SK-N-SH (cell line): ENCODE results near the gene KRT72. TPM values are rescaled to one million over a fixed set of nuclear protein-coding genes. Genes with fewer than 3 reads are reported as not detected.

Source experiments
- CTCF ChIA-PET: fragments of 300-600, 350-600 bp; formaldehyde crosslinking; extraction: SDS; loops from one replicate; lab custom pipeline; 2021; lab: Yijun Ruan, JAX
- POLR2A ChIA-PET: fragments of 350-600 bp; sonication (Branson Sonifier 250); formaldehyde crosslinking; extraction: SDS; loops from one replicate; lab custom pipeline; 2020; ENCODE audit warnings: antibody characterized with exemption, inconsistent platforms; lab: Yijun Ruan, JAX
- DNase-seq: peaks from one replicate; pipeline ENCODE4 v3.0.0; 2012
- H2AFZ ChIP-seq: fragments of 200-600 bp; sonication (generic); 2 replicates; pipeline ENCODE4 v1.8.1; 2016; ENCODE audit warnings: antibody characterized with exemption, mild to moderate bottlenecking, low read depth
- H3F3A ChIP-seq: fragments of 200-600 bp; sonication (generic); replicated peaks from 2 replicates; pipeline ENCODE3; 2016; ENCODE audit warnings: antibody characterized with exemption, mild to moderate bottlenecking; ENCODE audit not compliant: insufficient read depth
- H3K27ac ChIP-seq, 2 experiments: fragments of 200-500 bp in 1 of 2; fragments of 200-600 bp in 1 of 2; sonication (Bioruptor generic) in 1 of 2; sonication (generic), shearing (Covaris generic) in 1 of 2; 2 replicates each; pipeline versions ENCODE4 v1.5.1 to v1.6.1; 2014 to 2016; ENCODE audit warnings: low read depth in 2 of 2, inconsistent platforms in 1 of 2, low read length in 1 of 2, mild to moderate bottlenecking in 1 of 2, mixed read lengths in 1 of 2
- H3K27me3 ChIP-seq: fragments of 200-600 bp; sonication (generic), shearing (Covaris generic); 2 replicates; pipeline ENCODE4 v1.6.1; 2016; ENCODE audit warnings: mixed run types; ENCODE audit not compliant: insufficient read depth
- H3K36me3 ChIP-seq, 2 experiments: fragments of 200-500 bp in 1 of 2; fragments of 200-600 bp in 1 of 2; sonication (Bioruptor generic) in 1 of 2; sonication (generic) in 1 of 2; replicated peaks in 1 of 2; 2 replicates each; pipeline versions ENCODE3 to v1.5.1; 2014 to 2016; ENCODE audit warnings: low read length in 1 of 2, mild to moderate bottlenecking in 1 of 2; ENCODE audit not compliant: insufficient read depth in 2 of 2, control insufficient read depth in 1 of 2
- H3K4me1 ChIP-seq, 2 experiments: fragments of 200-500 bp in 1 of 2; fragments of 200-600 bp in 1 of 2; sonication (Bioruptor generic) in 1 of 2; sonication (generic), shearing (Covaris generic) in 1 of 2; 2 replicates each; pipeline versions ENCODE4 v1.5.1 to v1.6.1; 2014 to 2016; ENCODE audit warnings: low read depth in 1 of 2, low read length in 1 of 2, mixed run types in 1 of 2; ENCODE audit not compliant: insufficient read depth in 2 of 2, control insufficient read depth in 1 of 2
- H3K4me2 ChIP-seq: fragments of 200-600 bp; sonication (generic), shearing (Covaris generic); 2 replicates; pipeline ENCODE4 v1.6.1; 2017; ENCODE audit warnings: mixed run types
- H3K4me3 ChIP-seq, 2 experiments: fragments of 200-500 bp in 1 of 2; fragments of 200-600 bp in 1 of 2; sonication (Bioruptor generic) in 1 of 2; sonication (generic), shearing (Covaris generic) in 1 of 2; 2 replicates each; pipeline versions ENCODE4 v1.5.1 to v1.8.1; 2014 to 2016; ENCODE audit warnings: low read depth in 2 of 2, inconsistent platforms in 1 of 2, low read length in 1 of 2, mild to moderate bottlenecking in 1 of 2, mixed read lengths in 1 of 2, moderate library complexity in 1 of 2
- H3K79me2 ChIP-seq: fragments of 200-600 bp; sonication (generic); 2 replicates; pipeline ENCODE4 v1.8.1; 2017; ENCODE audit warnings: mild to moderate bottlenecking; ENCODE audit not compliant: insufficient read depth
- H3K9ac ChIP-seq: fragments of 200-600 bp; sonication (generic); 2 replicates; pipeline ENCODE4 v1.6.1; 2017; ENCODE audit warnings: mixed run types
- H3K9me2 ChIP-seq: fragments of 200-600 bp; sonication (generic); 2 replicates; pipeline ENCODE4 v1.6.1; 2017; ENCODE audit warnings: mixed run types
- H3K9me3 ChIP-seq: fragments of 200-600 bp; sonication (generic); 2 replicates; pipeline ENCODE4 v1.6.1; 2017; ENCODE audit warnings: mixed run types, mild to moderate bottlenecking, moderate library complexity
- H4K20me1 ChIP-seq: fragments of 200-600 bp; sonication (generic); 2 replicates; pipeline ENCODE4 v1.6.1; 2017; ENCODE audit warnings: mild to moderate bottlenecking, mixed run types; ENCODE audit not compliant: insufficient read depth
- CHD2 ChIP-seq: fragments of 150-350 bp; IDR thresholded peaks from 2 replicates; pipeline ENCODE4 v1.6.1; 2018; ENCODE audit warnings: low read length; ENCODE audit not compliant: partially characterized antibody
- CTCF ChIP-seq: fragments of 200-600 bp; sonication (generic); IDR thresholded peaks from 2 replicates; pipeline ENCODE4 v1.6.1; 2017; ENCODE audit warnings: antibody characterized with exemption, mild to moderate bottlenecking, moderate library complexity
- ELF1 ChIP-seq: IDR thresholded peaks from 2 replicates; pipeline ENCODE4 v1.4.0; 2012
- EP300 ChIP-seq, 2 experiments: IDR thresholded peaks; 2 replicates each; pipeline versions ENCODE4 v1.4.0 to v1.6.1; 2012; ENCODE audit warnings: borderline replicate concordance in 1 of 2, low read depth in 1 of 2, low read length in 1 of 2
- FOXJ3 ChIP-seq: sonication (generic); formaldehyde crosslinking; IDR thresholded peaks from 2 replicates; pipeline ENCODE4 v1.5.1; 2020; ENCODE audit warnings: mild to moderate bottlenecking, missing genetic modification reagents
- FOXM1 ChIP-seq: IDR thresholded peaks from 2 replicates; pipeline ENCODE4 v1.4.0; 2012; ENCODE audit warnings: low read depth, mild to moderate bottlenecking
- GATA2 ChIP-seq: sonication (generic); formaldehyde crosslinking; IDR thresholded peaks from 2 replicates; pipeline ENCODE4 v1.5.0; 2020; ENCODE audit warnings: mild to moderate bottlenecking, missing genetic modification reagents
- IRF3 ChIP-seq: fragments of 150-350 bp; IDR thresholded peaks from 2 replicates; pipeline ENCODE4 v1.6.1; 2016; ENCODE audit warnings: mild to moderate bottlenecking, low read depth, low read length
- MAX ChIP-seq: IDR thresholded peaks from 2 replicates; pipeline ENCODE4 v1.4.0; 2012; ENCODE audit warnings: low read depth
- MEF2A ChIP-seq: IDR thresholded peaks from 2 replicates; pipeline ENCODE4 v1.4.0; 2012; ENCODE audit warnings: low read depth, borderline replicate concordance
- MXI1 ChIP-seq: IDR thresholded peaks from 2 replicates; pipeline ENCODE4 v1.6.1; 2012; ENCODE audit warnings: mild to moderate bottlenecking, low read depth, low read length, improper control_type of control experiment
- PBX3 ChIP-seq: IDR thresholded peaks from 2 replicates; pipeline ENCODE4; 2012
- RCOR1 ChIP-seq: fragments of 150-350 bp; IDR thresholded peaks from 2 replicates; pipeline ENCODE4 v1.6.1; 2017; ENCODE audit warnings: antibody characterized with exemption, low read length
- REST ChIP-seq: IDR thresholded peaks from 2 replicates; pipeline ENCODE4 v1.6.1; 2012; ENCODE audit warnings: mild to moderate bottlenecking, low read depth, low read length, moderate library complexity
- RFX5 ChIP-seq: IDR thresholded peaks from 2 replicates; pipeline ENCODE4 v1.6.1; 2012; ENCODE audit warnings: mild to moderate bottlenecking, improper control_type of control experiment, low read length
- RXRA ChIP-seq: IDR thresholded peaks from 2 replicates; pipeline ENCODE4 v1.4.0; 2012; ENCODE audit warnings: low read depth, mild to moderate bottlenecking, borderline replicate concordance
- SMC3 ChIP-seq: IDR thresholded peaks from 2 replicates; pipeline ENCODE4 v1.6.1; 2012; ENCODE audit warnings: low read depth, low read length, improper control_type of control experiment
- TCF12 ChIP-seq: IDR thresholded peaks from 2 replicates; pipeline ENCODE4 v1.4.0; 2012
- USF1 ChIP-seq: IDR thresholded peaks from 2 replicates; pipeline ENCODE4 v1.4.0; 2012; ENCODE audit warnings: low read depth, borderline replicate concordance
- WGBS: methylation state at CpG from one replicate; pipeline ENCODE4 v1.1.6; 2017; ENCODE audit warnings: low lambda C conversion rate; 5-methylcytosine and 5-hydroxymethylcytosine counted together
- polyA plus RNA-seq, 3 experiments: library from polyadenylated mRNA; depleted of rRNA; stranded (reverse); fragments of >200 nt; gene quantifications; 2 replicates each; pipeline ENCODE4 v1.2.3, GENCODE V29; 2012

The KRT72 gene
- polyA plus RNA-seq, 1 of the 3 experiments (the other 2 are of a cell fraction) = not detected

GRCh38 chr12:52581066-52581465, 20.2 kb downstream of the KRT72 start:
- POLR2A ChIA-PET = no interaction called here
- peaks cover 44% of the 10 kb centered on the region for H3K27me3 ChIP-seq
- no peak for TF ChIP-seq MXI1
- TF ChIP-seq FOXJ3 (CRISPR knock-in tag) = no peak
- TF ChIP-seq RCOR1 = no peak
- TF ChIP-seq RXRA = no peak
- no peak for TF ChIP-seq USF1
- TF ChIP-seq CHD2 = no peak
- TF ChIP-seq EP300 (IDR thresholded peaks at IDR 0.05; ENCODE audit: borderline replicate concordance in 1 of 2, low read depth in 1 of 2, low read length in 1 of 2) = no peak
- no peak for TF ChIP-seq MAX
- no peak for TF ChIP-seq MEF2A
- TF ChIP-seq, all 33 proteins: peak for 0
- DNase-seq = no peak
- no peaks in the 10 kb centered on the region for H3K36me3 ChIP-seq
- no peak overlapping the region for H3K4me2 ChIP-seq
- H3F3A ChIP-seq = no peaks in the 10 kb centered on the region
- H3K4me3 ChIP-seq = no peak overlapping the region
- H3K4me1 ChIP-seq = no peaks in the 10 kb centered on the region
- no peaks in the 10 kb centered on the region for H3K79me2 ChIP-seq
- no peaks in the 10 kb centered on the region for H3K9me3 ChIP-seq
- no peaks in the 10 kb centered on the region for H4K20me1 ChIP-seq
- CTCF ChIA-PET = interaction anchor here (0.7 to 7.6 kb wide), 5 partner anchors 285 to 304 kb away, joined by 3 to 76 read pairs (median 17); no protein-coding TSS in a partner anchor
- H3K27ac ChIP-seq = no peak overlapping the region
- no peaks in the 10 kb centered on the region for H3K9me2 ChIP-seq
- no peak overlapping the region for H3K9ac ChIP-seq
- H2AFZ ChIP-seq = no peak overlapping the region
- 43% methylated on average over 6 of the region's 7 CpGs for WGBS

GRCh38 chr12:52580496-52580895, 20.8 kb downstream of the KRT72 start:
- Histone ChIP-seq H3K4me3 (no peak overlapping the region), H3K9me2 (no peaks in the 10 kb centered on the region), H3K4me1 (no peaks in the 10 kb centered on the region), H3K79me2 (no peaks in the 10 kb centered on the region), H3K27ac (no peak overlapping the region), H3K27me3 (peaks cover 50% of the 10 kb centered on the region), H3K4me2 (no peak overlapping the region), H3K36me3 (no peaks in the 10 kb centered on the region), H3K9me3 (no peaks in the 10 kb centered on the region), H4K20me1 (no peaks in the 10 kb centered on the region), H3F3A (no peaks in the 10 kb centered on the region), H3K9ac (no peak overlapping the region)
- POLR2A ChIA-PET = no interaction called here
- no peak for DNase-seq
- CTCF ChIA-PET = interaction anchor here (0.7 to 7.6 kb wide), 4 partner anchors 289 to 304 kb away, joined by 3 to 76 read pairs (median 16); no protein-coding TSS in a partner anchor
- WGBS = 14% methylated on average over 1 of the region's 1 CpG
- no peak for TF ChIP-seq REST
- no peak for TF ChIP-seq GATA2 (CRISPR knock-in tag)
- no peak for TF ChIP-seq USF1
- TF ChIP-seq SMC3 = no peak
- TF ChIP-seq MEF2A = no peak
- no peak for TF ChIP-seq RFX5
- no peak for TF ChIP-seq MXI1
- TF ChIP-seq PBX3 = no peak
- no peak for TF ChIP-seq IRF3
- no peak for TF ChIP-seq CTCF
- no peak for TF ChIP-seq FOXM1
- no peak for TF ChIP-seq ELF1
- TF ChIP-seq TCF12 = no peak
- TF ChIP-seq, all 33 proteins: peak for 0
- H2AFZ ChIP-seq = no peak overlapping the region
